HEK293 (cell line): ENCODE measurements around the gene LY6G5C.

Experiments used
- CTCF ChIP-seq: fragments of 450-650 bp; formaldehyde crosslinking; IDR thresholded peaks from 2 replicates; pipeline ENCODE4 v1.5.1; 2016; ENCODE audit warnings: missing biosample characterization, missing genetic modification characterization
- ZBTB10 ChIP-seq: fragments of 450-650 bp; formaldehyde crosslinking; IDR thresholded peaks from 2 replicates; pipeline ENCODE4 v1.5.1; 2016; ENCODE audit warnings: missing biosample characterization, missing genetic modification characterization
- ZNF24 ChIP-seq: fragments of 450-650 bp; formaldehyde crosslinking; IDR thresholded peaks from 2 replicates; pipeline ENCODE4 v1.5.1; 2016; ENCODE audit warnings: missing biosample characterization, missing genetic modification characterization
- ZNF274 ChIP-seq, 2 experiments: fragments of 200-500 bp in 1 of 2; fragments of 450-650 bp in 1 of 2; sonication (Bioruptor generic) in 1 of 2; formaldehyde crosslinking in 1 of 2; IDR thresholded peaks; 2 replicates each; pipeline versions ENCODE4 v1.5.1 to v1.6.1; 2014 to 2016; ENCODE audit warnings: borderline replicate concordance in 1 of 2, inconsistent platforms in 1 of 2, low read length in 1 of 2, missing biosample characterization in 1 of 2, missing genetic modification characterization in 1 of 2
- ZNF311 ChIP-seq: fragments of 450-650 bp; formaldehyde crosslinking; IDR thresholded peaks from 2 replicates; pipeline ENCODE4 v1.5.1; 2017; ENCODE audit warnings: missing biosample characterization, missing genetic modification characterization, borderline replicate concordance
- ZNF555 ChIP-seq: fragments of 450-650 bp; formaldehyde crosslinking; conservative IDR thresholded peaks from 2 replicates; pipeline ENCODE4 v1.5.1; 2017; ENCODE audit warnings: missing biosample characterization, mild to moderate bottlenecking, missing genetic modification characterization, inconsistent platforms
- ZNF610 ChIP-seq: fragments of 450-650 bp; formaldehyde crosslinking; IDR thresholded peaks from 2 replicates; pipeline ENCODE4 v1.5.1; 2016; ENCODE audit warnings: missing biosample characterization, missing genetic modification characterization, borderline replicate concordance
- ZNF623 ChIP-seq: fragments of 450-650 bp; formaldehyde crosslinking; IDR thresholded peaks from 2 replicates; pipeline ENCODE4 v1.5.1; 2016; ENCODE audit warnings: missing biosample characterization, missing genetic modification characterization
- ZNF670 ChIP-seq: fragments of 450-650 bp; formaldehyde crosslinking; IDR thresholded peaks from 2 replicates; pipeline ENCODE4 v1.5.1; 2016; ENCODE audit warnings: missing biosample characterization, missing genetic modification characterization, low read depth
- ZNF701 ChIP-seq: fragments of 450-650 bp; formaldehyde crosslinking; IDR thresholded peaks from 2 replicates; pipeline ENCODE4 v1.5.1; 2016; ENCODE audit warnings: missing biosample characterization, missing genetic modification characterization
- ZNF76 ChIP-seq: fragments of 450-650 bp; formaldehyde crosslinking; IDR thresholded peaks from 2 replicates; pipeline ENCODE4; 2016; ENCODE audit warnings: low read depth, missing biosample characterization, missing genetic modification characterization, borderline replicate concordance
- ZNF768 ChIP-seq: fragments of 450-650 bp; formaldehyde crosslinking; IDR thresholded peaks from 2 replicates; pipeline ENCODE4 v1.5.1; 2018; ENCODE audit warnings: missing biosample characterization, mild to moderate bottlenecking, missing genetic modification characterization
- ZNF776 ChIP-seq: fragments of 450-650 bp; formaldehyde crosslinking; IDR thresholded peaks from 2 replicates; pipeline ENCODE4 v1.5.0; 2017; ENCODE audit warnings: missing biosample characterization, missing genetic modification characterization, borderline replicate concordance
- ZNF785 ChIP-seq: fragments of 450-650 bp; formaldehyde crosslinking; IDR thresholded peaks from 2 replicates; pipeline ENCODE4 v1.5.1; 2016; ENCODE audit warnings: missing biosample characterization, missing genetic modification characterization

GRCh38 chr6:31702819-31703716, 22.2 kb upstream of the LY6G5C start, which contains the start of gene ABHD16A:
- TF ChIP-seq CTCF (tag by site-specific recombination) (0 out of 2 replicates have a peak, but pooled peaks have one; percentile 9), ZNF311 (tag by site-specific recombination) (no peak), ZNF610 (tag by site-specific recombination) (no peak), ZBTB10 (tag by site-specific recombination) (0 out of 2 replicates have a peak, but pooled peaks have one; percentile 39), ZNF274 (IDR thresholded peaks at IDR 0.05; ENCODE audit: low read length) (no peak), ZNF274 (tag by site-specific recombination; IDR thresholded peaks at IDR 0.05; ENCODE audit: borderline replicate concordance) (no peak), ZNF670 (no peak), ZNF623 (tag by site-specific recombination) (no peak), ZNF24 (peak; percentile 55; the same call in 1 of the 2 replicates), ZNF701 (tag by site-specific recombination) (no peak), ZNF785 (tag by site-specific recombination) (no peak), ZNF768 (tag by site-specific recombination) (no peak), ZNF555 (no peak), ZNF76 (tag by site-specific recombination) (no peak), ZNF776 (tag by site-specific recombination) (no peak)
